HepG2 (cell line): ENCODE results near the gene MRPL38. TPM values are rescaled to one million over a fixed set of nuclear protein-coding genes. Genes with fewer than 3 reads are reported as not detected.

Source experiments
- GZF1 ChIP-seq: sonication (generic); formaldehyde crosslinking; IDR thresholded peaks from 2 replicates; pipeline ENCODE4 v1.5.1; 2020; ENCODE audit warnings: mild to moderate bottlenecking, missing genetic modification reagents
- HMGXB3 ChIP-seq: sonication (generic); formaldehyde crosslinking; IDR thresholded peaks from 2 replicates; pipeline ENCODE4 v1.4.0; 2020; ENCODE audit warnings: missing genetic modification reagents, borderline replicate concordance
- HMGXB4 ChIP-seq, 2 experiments: sonication (generic) in 1 of 2; formaldehyde crosslinking in 1 of 2; IDR thresholded peaks; 2 replicates each; pipeline versions ENCODE4 v1.4.0 to v1.6.1; 2018 to 2020; ENCODE audit warnings: missing genetic modification reagents in 2 of 2, borderline replicate concordance in 1 of 2, low read depth in 1 of 2, mild to moderate bottlenecking in 1 of 2, missing biosample characterization in 1 of 2
- HOXA7 ChIP-seq: sonication (generic); formaldehyde crosslinking; IDR thresholded peaks from 2 replicates; pipeline ENCODE4 v1.8.1; 2022; ENCODE audit warnings: mild to moderate bottlenecking, missing genetic modification reagents, moderate library complexity
- MBNL3 ChIP-seq: fragments of 250-450 bp; sonication (Bioruptor Pico); conservative IDR thresholded peaks from 2 replicates; pipeline ENCODE4 v1.8.0; 2022; ENCODE audit warnings: mild to moderate bottlenecking, inconsistent platforms
- NFATC3 ChIP-seq: sonication (generic); formaldehyde crosslinking; IDR thresholded peaks from 2 replicates; pipeline ENCODE4 v1.5.1; 2020; ENCODE audit warnings: mild to moderate bottlenecking, missing genetic modification reagents
- PBX2 ChIP-seq: IDR thresholded peaks from 2 replicates; pipeline ENCODE4 v1.6.1; 2016; ENCODE audit warnings: control low read depth
- RFX1 ChIP-seq: fragments of 450-650 bp; IDR thresholded peaks from 2 replicates; pipeline ENCODE4 v1.6.1; 2017
- SMYD3 ChIP-seq: sonication (generic); formaldehyde crosslinking; IDR thresholded peaks from 2 replicates; pipeline ENCODE4 v1.8.1; 2023; ENCODE audit warnings: mild to moderate bottlenecking, missing genetic modification reagents
- TRIM24 ChIP-seq: sonication (generic); formaldehyde crosslinking; IDR thresholded peaks from 2 replicates; pipeline ENCODE4 v1.8.0; 2022; ENCODE audit warnings: mild to moderate bottlenecking, missing genetic modification reagents
- ZNF138 ChIP-seq: sonication (generic); formaldehyde crosslinking; IDR thresholded peaks from 2 replicates; pipeline ENCODE4 v1.5.0; 2020; ENCODE audit warnings: mild to moderate bottlenecking, low read depth, missing genetic modification reagents
- ZNF143 ChIP-seq: sonication (generic); formaldehyde crosslinking; IDR thresholded peaks from 2 replicates; pipeline ENCODE4 v1.4.0; 2020; ENCODE audit warnings: missing genetic modification reagents
- ZNF20 ChIP-seq: sonication (generic); formaldehyde crosslinking; IDR thresholded peaks from 2 replicates; pipeline ENCODE4 v1.4.0; 2020; ENCODE audit warnings: mild to moderate bottlenecking, moderate library complexity, missing genetic modification reagents
- ZNF33B ChIP-seq: sonication (generic); formaldehyde crosslinking; IDR thresholded peaks from 2 replicates; pipeline ENCODE4 v1.5.1; 2020; ENCODE audit warnings: mild to moderate bottlenecking, missing genetic modification reagents
- ZNF652 ChIP-seq: IDR thresholded peaks from 2 replicates; pipeline ENCODE4 v1.6.1; 2016; ENCODE audit warnings: low read depth, borderline replicate concordance
- ZNF800 ChIP-seq: sonication (generic); formaldehyde crosslinking; IDR thresholded peaks from 2 replicates; pipeline ENCODE4 v1.4.0; 2020; ENCODE audit warnings: missing genetic modification reagents
- polyA plus RNA-seq, 8 experiments: library from polyadenylated mRNA; depleted of rRNA in 3 of 8; stranded (reverse) in 7 of 8; unstranded in 1 of 8; fragments of >200 nt; fragmentation: Illumina TruSeq in 4 of 8; extraction: Trizol in 4 of 8; gene quantifications; 2 replicates each; pipeline versions ENCODE4 v1.2.1 to v1.2.3, GENCODE V29; 2011 to 2016; ENCODE audit warnings: low read depth in 4 of 8, missing spikeins in 1 of 8, mixed read lengths in 1 of 8; ENCODE audit not compliant: insufficient read depth in 1 of 8
- total RNA-seq, 5 experiments: library from RNA; depleted of rRNA; stranded (reverse); fragments of >200 nt; fragmentation: Illumina TruSeq; extraction: Trizol; gene quantifications; 2 replicates each; pipeline ENCODE4 v1.2.3, GENCODE V29; 2016; ENCODE audit warnings: low read depth in 1 of 5

The MRPL38 gene
- total and polyA plus RNA-seq, 2 of the 13 experiments (the other 11 are each of a cell fraction or from before 2014, with no cell fraction given) = 83.7 to 125 TPM

GRCh38 chr17:75878174-75878998 lies 26.3 kb downstream of the MRPL38 start, which contains the start of gene TRIM47 (continued):
- TF ChIP-seq HMGXB3 (CRISPR knock-in tag) = peak; percentile 88
- TF ChIP-seq ZNF800 = peak; percentile 11; the same call in 1 of the 2 replicates
- TF ChIP-seq GZF1 (CRISPR knock-in tag) = no peak
- TF ChIP-seq PBX2 (CRISPR knock-in tag) = no peak
- TF ChIP-seq ZNF143 (CRISPR knock-in tag) = peak; percentile 54
- TF ChIP-seq MBNL3 = no peak
- TF ChIP-seq SMYD3 (CRISPR knock-in tag) = no peak
- peak in 1 of 2 experiments; percentile 62; a peak in 3 of 4 replicates for TF ChIP-seq HMGXB4 (CRISPR knock-in tag; IDR thresholded peaks at IDR 0.05; ENCODE audit: borderline replicate concordance in 1 of 2, low read depth in 1 of 2)
- no peak for TF ChIP-seq TRIM24
- 0 out of 2 replicates have a peak, but pooled peaks have one; percentile 27 for TF ChIP-seq ZNF138 (CRISPR knock-in tag)
- TF ChIP-seq HOXA7 (CRISPR knock-in tag) = no peak
- peak; percentile 70 for TF ChIP-seq ZNF652 (CRISPR knock-in tag)
- TF ChIP-seq ZNF20 (CRISPR knock-in tag) = no peak
- no peak for TF ChIP-seq NFATC3 (CRISPR knock-in tag)
- TF ChIP-seq RFX1 = no peak
- TF ChIP-seq ZNF33B (CRISPR knock-in tag) = no peak
